HG02840 (cell line): ENCODE results near the gene CT45A1.
"Not testable (repeated sequence)": the region's sequence is repeated elsewhere in the genome, so short reads cannot be mapped to it uniquely, and the experiment has no call there.

ENCODE experiments used
- ATAC-seq: cut with Tn5 transposase; IDR thresholded peaks from one replicate; pipeline ENCODE4 v1.9.1; 2021; ENCODE audit warnings: mild to moderate bottlenecking, moderate library complexity, moderate number of reproducible peaks; ENCODE audit not compliant: unreplicated experiment, low FRiP score

CT45A1 gene, protein sequence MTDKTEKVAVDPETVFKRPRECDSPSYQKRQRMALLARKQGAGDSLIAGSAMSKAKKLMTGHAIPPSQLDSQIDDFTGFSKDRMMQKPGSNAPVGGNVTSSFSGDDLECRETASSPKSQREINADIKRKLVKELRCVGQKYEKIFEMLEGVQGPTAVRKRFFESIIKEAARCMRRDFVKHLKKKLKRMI

DNA sequence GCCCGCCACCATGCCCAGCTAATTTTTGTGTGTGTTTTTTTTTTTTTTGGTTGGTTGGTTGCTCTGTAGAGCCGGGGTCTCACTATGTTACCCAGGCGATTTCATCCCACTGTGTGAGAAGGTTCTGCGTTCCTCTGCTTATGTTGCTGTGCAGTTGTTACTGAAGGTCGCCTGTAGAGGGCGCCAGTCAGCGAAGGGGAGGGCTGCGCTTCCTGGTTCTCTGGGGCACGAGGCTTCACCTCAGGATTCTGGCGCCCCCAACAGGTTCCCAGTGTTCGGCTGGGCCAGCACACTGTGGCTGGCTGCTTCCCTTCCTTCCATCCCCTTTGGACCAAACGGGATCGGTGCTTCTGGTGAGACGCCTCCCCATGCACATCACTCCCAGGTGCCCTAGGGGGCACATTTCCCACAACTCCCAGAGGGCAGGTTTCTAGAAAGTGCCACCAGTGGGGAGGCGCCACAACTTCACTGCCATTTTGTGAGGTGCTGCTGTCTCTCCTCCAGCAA lies at the start of gene CT45A1:
TSS of gene CT45A1 (plus strand) at position 457 of the 507 bp plus-strand sequence. CDS start 5,302 bp downstream, outside the sequence.
- ATAC-seq, result not testable (repeated sequence)

DNA sequence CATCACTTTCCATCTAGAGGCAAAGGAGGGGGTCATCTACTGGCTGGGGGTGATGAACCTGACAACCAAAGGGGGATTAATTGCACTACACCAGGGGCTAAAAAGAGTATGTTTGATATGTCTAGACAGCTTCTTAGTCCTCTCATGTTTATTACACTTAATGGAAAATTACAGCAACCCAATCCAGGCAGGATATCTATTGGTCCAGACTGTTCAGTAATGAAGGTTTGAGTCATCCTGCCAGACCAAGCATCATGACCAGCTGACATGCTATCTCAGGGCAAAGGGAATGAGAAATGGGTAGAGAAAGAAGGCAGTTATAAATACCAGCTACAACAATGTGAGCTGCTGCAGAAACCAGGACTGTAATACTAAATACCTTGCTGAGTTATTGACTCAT lies 40.5 kb upstream of the CT45A1 start:
- ATAC-seq, result not testable (repeated sequence)

DNA sequence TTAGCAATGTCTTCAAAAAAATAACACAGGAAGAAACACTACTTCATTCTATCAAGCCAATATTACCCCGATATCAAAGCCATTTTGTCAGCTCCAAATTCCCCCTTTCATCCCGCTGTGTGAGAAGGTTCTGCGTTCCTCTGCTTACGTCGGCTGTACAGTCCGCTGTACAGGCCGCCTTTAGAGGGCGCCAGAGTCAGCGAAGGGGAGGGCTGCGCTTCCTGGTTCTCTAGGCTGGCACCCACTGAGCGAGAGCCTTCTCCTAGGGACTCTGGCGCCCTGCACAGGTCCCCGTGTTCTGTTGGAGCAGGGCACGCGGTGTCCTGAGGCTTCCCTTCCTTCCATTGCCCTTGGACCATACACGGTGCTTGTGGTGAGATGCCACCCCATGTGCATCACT lies 25.3 kb upstream of the CT45A1 start:
- ATAC-seq, result no peak

DNA sequence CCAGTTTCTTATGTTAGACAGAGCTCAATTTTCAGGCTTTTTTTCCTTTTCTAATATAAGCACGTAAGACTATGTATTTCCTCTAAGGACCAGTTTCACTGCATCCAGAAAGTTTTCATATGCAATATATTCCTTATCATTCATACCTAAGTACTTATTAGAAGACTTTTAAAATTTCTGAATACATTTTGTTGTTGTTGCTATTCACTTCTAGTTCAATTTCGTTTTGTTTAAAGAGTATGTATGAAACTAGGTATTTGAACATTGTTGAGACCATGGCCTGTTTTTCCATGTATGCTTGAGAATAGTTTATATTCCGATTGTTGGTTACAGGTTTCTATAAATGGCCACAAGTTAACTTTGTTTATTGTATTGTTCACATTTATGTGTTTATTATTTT lies 18.0 kb upstream of the CT45A1 start:
- ATAC-seq, result no peak

DNA sequence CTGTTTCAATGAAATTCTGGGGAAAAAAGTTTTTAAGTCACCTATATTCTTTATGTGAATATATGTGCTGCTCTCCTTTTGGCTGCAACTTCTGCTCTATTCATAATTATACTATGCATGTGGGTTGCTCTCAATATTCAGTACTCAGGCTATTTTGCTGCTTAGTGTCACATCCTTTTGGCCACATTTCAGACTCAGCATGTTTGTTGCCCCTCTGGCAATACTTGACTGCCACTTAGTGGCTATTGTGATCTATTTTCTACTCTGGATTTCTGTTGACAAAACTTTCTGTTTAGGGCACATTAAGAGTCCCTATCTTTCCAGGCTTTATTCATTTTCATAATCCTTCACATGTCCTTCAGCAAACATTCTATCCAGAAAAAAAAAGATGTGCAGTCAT lies 15.8 kb upstream of the CT45A1 start:
- ATAC-seq, result no peak

DNA sequence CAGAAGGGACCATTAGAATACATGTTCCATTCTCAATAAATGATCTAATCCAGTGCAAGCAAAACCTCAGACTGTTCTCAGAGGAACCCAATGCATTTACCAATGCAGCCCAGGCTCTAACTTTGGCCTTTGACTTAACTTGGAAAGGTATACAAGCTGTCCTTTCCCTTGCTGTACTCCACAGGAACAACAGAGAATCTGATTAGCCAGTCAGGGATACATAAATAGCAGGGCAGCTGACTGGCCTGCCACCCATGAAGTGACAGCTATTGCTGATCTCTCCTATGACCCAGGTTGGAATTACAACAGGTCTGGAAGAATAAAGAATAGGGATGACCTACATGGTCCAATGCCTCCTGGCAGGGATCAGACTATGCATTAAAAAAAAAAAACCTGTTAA lies 14.5 kb upstream of the CT45A1 start:
- no peak for ATAC-seq

DNA sequence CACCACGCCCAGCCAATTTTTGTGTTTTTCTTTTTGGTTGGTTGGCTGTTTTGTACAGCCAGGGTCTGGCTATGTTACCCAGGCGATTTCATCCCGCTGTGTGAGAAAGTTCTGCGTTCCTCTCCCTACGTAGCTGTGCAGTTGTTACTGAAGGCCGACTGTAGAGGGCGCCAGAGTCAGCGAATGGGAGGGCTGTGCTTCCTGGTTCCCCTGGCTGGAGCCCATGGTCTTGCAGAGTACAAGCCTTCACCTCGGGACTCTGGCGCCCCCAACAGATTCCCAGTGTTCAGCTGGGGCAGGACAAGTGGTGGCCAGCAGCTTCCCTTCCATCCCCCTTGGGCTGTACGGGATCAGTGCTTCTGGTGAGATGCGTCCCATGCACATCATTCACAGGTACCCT lies 5.6 kb upstream of the CT45A1 start:
- no peak for ATAC-seq

DNA sequence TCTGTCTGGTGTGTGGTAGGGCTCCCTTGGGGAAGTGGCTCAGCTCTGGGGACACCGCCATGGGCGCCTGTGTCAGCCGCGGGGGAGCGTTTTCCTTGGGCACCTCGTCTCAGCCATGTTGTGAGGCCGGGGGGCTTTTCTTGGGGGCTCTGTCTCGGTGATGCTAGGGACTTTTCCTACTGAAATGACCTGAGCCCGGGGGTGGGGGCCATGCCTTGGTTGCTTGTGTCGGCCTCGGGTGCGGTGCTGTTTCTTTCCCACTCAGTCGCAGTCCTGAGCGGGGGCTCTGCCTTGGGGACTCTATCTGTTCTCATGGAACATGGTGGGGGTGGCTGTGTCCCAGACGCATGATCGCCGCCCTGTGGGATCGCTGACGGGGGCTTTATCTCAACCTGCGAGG lies 356 bp downstream of the CT45A1 start:
- no peak for ATAC-seq

DNA sequence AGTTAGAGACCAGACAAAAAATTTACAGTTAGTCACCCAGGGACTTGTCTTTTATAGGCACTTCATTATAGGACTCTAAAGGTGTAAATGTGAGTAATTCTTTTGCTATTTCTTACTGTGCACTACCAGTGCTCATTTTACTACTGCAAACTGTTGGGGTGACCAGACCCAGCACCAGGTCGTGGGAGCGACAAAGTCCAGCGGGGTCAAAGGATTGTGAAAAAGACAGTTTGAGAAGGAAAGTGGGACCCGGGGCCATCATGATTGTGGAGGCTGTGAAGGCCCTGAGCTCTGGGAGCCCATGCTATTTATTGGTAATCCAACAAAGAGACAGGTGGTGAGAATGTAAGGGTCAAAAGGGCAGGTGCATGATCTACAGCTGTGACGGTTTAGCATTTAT lies 21.2 kb downstream of the CT45A1 start:
- ATAC-seq, result not testable (repeated sequence)

DNA sequence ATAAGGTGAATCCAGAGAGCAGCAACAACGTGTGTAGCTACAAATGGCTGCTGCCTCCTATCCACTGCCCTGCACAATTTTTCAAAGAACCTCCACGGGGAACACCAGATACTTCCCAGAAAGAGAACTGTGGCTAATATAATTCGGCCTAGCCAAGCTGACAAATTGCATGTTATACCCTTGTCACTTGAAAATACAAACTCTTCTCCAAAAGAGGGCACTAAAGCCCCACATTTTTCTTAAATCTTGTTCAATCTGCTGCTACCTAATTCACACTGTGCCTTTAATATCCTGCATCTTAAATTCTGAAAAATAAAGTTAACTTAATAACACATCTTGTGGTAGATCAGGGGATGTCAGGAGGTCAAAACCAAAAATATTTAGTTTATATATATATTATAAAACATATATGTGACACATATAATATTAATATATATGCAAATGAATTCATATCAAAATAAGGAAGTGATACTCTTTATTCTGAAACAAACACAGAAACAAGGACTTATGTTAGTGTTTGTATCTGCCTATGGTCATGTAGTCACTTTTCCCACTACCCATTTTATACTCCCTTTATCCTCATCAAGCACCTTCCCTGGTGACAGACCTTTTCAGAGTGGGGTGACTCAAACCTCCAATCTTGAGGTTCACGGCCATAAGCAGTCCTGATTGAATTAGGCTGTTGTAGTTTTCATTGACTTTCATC lies 24.1 kb downstream of the CT45A1 start:
- ATAC-seq, result no peak

DNA sequence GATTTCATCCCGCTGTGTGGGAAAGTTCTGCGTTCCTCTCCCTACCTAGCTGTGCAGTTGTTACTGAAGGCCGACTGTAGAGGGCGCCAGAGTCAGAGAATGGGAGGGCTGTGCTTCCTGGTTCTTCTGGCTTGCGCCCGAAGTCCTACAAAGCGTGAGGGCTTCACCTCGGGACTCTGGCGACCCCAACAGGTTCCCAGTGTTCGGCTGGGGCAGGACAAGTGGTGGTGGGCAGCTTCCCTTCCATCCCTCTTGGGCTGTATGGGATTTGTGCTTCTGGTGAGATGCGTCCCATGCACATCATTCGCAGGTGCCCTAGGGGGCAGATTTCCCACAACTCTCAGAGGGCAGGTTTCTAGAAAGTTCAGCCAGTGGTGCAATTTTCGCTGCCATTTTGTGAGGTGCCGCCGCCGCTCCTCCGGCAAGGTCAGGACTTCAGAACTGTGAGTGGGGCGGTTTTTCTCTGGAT lies 27.3 kb downstream of the CT45A1 start:
- ATAC-seq, result no peak

DNA sequence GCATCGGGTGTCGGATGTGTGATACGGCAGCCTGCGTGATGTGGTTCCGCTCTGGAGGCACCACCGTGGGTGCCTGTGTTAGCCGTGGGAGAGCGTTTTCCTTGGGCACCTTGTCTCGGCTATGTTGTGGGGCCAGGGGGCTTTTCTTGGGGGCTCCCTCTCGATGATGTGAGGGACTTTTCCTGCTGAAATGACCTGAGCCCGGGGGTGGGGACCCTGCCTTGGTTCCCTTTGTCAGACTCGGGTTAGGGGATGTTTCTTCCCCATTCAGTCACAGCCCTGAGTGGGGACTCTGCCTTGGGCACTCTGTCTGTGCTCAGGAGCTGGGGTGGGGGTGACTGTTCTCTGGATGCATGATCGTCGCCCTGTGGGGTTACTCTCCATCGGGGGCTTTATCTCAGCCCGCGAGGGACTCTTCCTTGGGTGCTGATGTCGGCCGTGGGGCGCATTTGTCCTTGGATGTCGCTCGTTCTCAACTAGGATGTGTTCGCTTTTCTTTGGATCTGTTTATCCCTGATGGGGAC lies 27.8 kb downstream of the CT45A1 start:
- no peak for ATAC-seq

DNA sequence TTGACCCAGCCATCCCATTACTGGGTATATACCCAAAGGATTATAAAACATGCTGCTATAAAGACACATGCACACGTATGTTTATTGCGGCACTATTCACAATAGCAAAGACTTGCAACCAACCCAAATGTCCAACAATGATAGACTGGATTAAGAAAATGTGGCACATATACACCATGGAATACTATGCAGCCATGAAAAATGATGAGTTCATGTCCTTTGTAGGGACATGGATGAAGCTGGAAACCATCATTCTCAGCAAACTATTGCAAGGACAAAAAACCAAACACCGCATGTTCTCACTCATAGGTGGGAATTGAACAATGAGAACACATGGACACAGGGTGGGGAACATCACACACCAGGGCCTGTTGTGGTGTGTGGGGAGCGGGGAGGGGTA lies 31.3 kb downstream of the CT45A1 start:
- not testable (repeated sequence) for ATAC-seq

DNA sequence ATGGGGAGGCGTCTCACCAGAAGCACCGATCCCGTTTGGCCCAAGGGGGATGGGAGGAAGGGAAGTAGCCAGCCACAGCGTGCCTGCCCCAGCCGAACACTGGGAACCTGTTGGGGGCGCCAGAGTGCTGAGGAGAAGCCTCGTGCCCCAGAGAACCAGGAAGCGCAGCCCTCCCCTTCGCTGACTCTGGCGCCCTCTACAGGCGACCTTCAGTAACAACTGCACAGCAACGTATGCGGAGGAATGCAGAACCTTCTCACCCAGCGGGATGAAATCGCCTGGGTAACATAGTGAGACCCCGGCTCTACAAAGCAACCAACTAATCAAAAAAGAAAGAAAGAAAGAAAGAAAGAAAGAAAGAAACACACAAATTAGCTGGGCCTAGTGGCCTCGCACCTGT lies 54.7 kb downstream of the CT45A1 start, which contains the start of gene CT45A3:
TSS of gene CT45A3 (minus strand) at position 101 of the 400 bp plus-strand sequence. CDS start 3,747 bp downstream, outside the sequence.
- not testable (repeated sequence) for ATAC-seq
